Glomerular visceral epithelial cell (primary cell): ENCODE measurements around the gene KLF6.

Experiments used
- DNase-seq: peaks from one replicate; pipeline ENCODE4 v3.0.0-alpha.2; 2016; ENCODE audit errors: extremely low spot score

The KLF6 gene

DNA sequence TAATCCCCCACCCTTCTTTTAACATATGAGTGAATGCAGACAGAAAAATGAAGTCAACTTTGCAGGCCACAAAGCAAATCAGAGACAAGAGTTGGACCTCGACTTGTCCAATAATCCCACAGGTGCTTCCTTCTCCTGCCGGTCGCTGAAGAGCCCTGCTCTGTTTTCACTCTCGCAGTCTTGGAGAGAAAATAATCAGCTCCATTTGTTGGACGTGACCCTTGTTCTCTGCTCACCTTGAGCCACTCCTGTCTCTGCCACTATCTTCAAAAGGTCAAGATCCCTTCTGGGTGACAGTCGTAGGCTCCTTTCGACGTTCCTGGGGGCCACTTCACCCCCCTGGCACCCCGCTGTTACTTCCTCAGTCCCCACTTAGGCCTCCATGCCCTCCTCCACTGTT, 2.8 kb upstream of the KLF6 start:
- DNase-seq = no peak

- no peak for DNase-seq
Observed at GRCh38 chr10:3787016-3787400, 2.0 kb upstream of the KLF6 start.

DNA sequence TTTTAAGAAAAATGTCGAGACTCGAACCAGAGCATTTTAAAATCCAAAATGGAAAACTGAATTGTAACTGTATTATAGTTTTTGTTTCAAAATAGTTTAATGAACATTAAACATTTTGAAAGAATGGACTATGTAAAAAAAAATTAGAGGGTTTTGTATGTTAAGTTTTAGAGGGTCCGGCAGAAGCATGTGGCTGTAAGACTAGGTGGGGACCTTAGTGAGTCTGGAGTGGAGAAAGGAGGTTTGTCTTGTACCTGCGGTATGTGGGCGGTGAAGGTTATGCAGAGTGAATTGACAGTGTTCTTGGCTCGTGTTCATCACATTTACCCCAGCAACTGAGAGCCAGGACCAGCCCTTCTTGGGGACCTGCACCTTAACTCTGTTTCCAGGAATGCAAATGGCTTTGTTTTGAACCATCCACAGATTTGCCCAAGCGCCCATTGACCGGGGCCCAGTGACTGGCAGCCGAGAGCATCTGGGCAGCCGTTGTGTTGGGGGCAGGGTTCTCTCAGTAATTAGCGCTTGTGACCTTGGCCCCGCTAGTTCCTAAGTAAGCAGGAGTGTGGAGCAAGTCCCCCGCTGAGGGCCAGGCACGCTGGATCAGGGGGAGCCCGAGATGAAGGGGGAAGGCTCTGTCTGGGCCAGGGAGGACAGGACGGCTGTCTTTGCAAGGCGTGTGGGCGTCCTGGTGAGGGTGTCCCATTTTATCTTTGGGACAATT, 1.4 kb upstream of the KLF6 start:
- peak; percentile 72 for DNase-seq

GRCh38 chr10:3785851-3786271, 852 bp upstream of the KLF6 start:
- DNase-seq = peak; percentile 48

- DNase-seq = peak; percentile 99
Observed at GRCh38 chr10:3785251-3785850, 342 bp upstream of the KLF6 start.

DNA sequence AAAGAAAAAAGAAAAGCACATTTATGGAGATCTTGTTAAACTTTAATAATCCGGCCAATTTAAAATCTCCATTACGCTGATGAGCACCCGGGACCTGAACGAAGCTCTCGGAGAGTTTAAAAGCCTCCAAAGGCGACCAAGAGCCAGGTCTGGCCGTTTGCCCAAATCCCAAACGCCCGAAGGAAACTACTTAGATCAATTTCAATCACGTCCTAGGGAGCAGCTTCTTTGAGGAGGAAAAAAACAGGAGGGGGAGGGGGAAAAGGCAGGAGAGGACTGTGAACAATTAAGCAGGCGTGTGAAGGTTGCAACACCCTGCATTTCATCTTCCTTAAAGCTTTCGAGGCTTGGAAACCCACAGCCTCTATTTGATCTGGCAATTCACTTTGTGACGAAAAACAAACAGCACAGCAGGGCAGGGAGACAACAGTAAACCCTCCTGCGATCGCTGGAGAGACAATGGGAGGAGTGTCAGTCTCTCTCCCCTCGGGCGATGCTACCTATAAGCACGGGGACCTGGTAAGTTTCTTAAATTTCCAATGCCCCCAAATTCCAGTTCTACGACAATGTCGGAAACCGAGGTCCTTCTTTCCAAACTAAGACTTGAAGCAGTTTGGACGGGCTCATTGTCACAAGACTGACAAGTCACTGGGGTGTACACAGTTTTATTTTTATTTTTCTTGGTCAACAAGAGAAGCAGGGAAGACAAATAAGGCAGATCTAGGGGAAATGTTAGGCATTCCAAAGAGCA, 1.2 kb downstream of the KLF6 start:
- DNase-seq = peak; percentile 73

- DNase-seq = peak; percentile 78
Observed at GRCh38 chr10:3783316-3783681, 1.7 kb downstream of the KLF6 start.

- DNase-seq = peak; percentile 90
Observed at GRCh38 chr10:3782451-3783315, 2.3 kb downstream of the KLF6 start.

DNA sequence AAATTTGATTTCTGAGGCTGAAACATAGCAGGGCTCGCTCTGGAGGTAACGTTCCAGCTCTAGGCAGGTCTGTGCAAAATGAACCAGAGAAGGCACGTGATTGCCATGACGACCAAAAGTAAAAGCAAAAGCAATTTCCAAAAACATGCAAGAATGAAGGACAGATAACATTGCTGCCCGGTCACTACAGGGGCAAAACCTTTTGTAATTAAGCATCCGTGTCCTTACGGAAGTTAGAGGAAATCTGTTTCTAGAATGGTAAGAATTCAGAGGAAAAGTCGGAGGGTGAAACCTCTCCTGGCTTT, 2.9 kb downstream of the KLF6 start:
- peak; percentile 58 for DNase-seq

GRCh38 chr10:3781468-3782145, 3.4 kb downstream of the KLF6 start:
- DNase-seq = peak; percentile 83

DNA sequence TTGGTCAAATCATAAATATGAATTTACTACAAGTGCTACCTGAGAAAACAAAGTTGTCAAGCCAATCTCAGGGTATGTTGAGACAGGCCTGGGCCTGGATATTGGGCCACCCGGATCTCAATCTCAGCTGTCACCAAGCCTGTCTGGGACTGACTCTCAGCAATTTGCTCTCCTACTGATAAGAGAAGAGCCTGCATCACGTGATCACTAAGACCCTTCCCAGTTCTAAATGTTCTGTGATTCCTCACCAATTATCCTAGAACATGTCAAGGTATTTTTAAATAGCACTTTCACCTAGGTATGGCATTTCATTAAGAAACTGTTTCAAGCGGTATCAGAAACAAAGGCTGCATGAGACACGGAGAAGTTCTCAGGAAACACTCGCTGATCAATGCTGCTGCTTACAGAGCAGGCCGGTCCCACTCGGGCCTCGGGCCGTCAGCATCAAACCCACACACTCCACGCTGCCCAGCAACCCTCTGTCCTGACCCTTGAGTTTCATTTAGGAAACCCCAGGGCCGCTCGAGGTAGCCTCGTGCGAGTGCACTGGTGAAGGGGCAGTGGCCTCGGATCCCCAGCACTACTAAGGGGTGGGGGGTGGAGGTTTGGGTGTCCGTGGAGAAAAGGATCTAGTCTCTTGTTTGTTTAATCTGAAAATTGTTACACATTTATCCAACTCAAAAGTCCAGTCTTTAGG, 4.1 kb downstream of the KLF6 start:
- no peak for DNase-seq

GRCh38 chr10:3780021-3780770, 4.8 kb downstream of the KLF6 start:
- peak; percentile 86 for DNase-seq

DNA sequence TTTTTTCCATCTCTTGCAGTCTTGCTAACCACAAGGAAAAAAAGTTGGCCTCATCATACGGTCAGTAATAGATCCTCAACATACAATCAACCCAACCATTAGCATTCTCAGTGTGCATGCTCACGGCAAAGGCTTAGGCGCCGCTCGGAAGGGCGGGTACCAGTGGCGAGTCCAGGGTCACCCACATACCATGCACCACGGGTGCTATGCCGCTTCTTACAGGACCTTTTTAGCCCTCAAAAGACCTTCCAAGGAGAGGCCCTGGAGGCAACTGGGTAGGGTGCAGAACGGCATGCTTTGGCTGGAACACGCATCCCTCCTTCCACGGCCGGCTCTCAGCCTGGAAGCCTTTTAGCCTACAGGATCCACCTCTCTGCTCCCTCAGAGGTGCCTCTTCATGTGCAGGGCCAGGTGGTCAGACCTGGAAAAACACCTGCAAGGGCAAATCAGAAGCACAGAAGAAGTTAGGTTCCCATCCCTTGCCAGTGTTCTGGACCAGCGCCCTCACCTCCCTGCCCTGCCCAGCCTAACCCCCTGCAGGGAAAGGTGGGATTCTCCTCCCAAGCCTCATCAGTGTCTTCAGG, 5.8 kb downstream of the KLF6 start:
- DNase-seq = no peak

DNA sequence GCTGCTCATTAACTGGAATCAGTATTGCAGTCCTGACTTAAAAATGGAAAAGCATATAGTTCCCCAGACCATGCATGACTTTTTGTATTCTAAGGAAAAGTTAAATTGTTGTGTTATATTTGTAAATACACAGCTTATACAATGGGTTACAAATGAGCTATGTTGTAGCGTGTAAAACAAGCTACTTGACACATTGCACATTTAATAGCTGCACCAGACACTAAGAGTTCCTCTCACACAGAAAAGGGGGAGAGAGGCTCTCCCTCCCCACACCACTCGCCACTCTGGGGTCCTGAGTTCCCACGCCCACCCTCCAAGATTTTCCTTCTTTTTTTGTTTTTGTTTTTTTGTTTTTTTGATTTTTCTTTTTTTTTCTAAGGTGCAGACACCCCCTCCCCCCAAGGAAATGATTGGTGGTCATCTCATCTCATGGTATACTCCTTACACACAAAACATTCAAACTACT, 6.3 kb downstream of the KLF6 start:
- DNase-seq = no peak

DNA sequence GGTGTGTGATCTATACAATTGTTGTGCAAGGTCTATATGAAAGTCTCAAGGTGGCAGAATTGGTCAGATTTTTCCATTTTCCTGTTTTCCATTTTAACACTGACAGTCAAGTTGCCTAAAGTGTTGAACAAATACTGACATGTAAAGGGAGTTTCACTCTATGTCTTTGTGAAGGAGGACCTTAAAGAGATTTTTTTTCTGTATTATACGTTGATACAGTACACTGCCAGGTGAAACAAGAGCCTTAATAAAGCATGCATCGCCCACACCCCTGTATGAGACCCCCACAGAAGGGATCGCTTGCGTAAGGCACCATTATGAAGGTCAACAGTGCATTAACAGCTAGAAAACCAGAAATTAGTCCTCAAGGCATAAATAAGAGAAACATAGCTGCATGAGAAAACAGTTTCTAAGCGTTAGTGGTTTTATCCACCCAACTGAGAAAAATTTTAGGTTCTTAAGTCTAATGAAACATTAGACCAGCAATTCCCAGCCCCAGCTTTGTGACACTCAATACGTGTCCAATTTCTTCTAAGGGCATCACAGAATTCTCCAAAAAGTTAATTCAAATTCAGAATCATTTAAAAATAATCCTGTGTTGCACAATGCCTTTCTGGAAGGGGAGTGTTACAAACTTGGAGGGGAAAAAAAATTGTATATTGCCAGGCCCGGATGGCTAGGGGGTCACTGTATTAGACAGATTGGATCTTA, 6.9 kb downstream of the KLF6 start:
- no peak for DNase-seq

GRCh38 chr10:3776796-3777571, 8.0 kb downstream of the KLF6 start:
- peak; percentile 91 for DNase-seq

DNA sequence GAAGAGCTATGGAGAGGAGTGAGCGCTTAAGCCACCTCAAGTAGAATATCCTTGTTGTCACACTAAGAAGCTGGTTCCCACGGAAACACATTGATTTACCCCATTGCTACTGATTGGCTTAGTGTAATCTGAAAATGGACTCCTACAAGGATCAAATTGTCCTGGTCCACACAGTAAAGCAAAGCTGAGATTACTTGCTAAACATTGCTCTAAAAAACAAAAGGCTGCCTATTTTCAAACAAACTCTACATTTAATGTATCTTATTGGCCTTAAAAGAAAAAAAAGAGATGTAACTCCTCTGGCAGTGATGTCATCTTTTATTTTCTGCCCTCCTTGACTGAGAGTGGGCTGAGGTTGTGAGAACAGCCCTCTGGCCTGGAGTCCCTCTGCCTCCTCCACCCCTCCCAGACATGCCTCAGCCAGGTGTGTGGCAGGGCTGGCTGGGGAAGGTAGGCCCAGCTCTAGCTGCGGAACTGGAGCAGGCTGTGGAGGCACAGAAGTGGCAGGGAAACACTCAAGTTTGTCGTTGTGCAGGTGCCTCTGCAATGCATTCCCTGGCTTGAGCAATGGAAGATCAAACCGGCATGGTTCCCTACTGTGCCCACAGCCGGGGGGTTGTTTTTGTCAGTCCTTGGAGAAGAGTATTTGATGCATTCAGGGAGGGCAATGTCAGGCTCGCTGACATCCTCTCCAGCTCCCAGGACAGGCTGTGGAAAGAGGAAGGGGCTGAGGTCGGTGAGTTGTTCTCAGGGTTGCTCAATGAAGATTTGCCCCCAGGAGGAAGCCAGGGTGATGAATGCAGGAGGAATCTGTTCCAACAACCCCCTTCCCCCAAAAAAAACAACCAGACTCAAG, 9.1 kb downstream of the KLF6 start:
- peak; percentile 56 for DNase-seq
